SK-N-MC (cell line): ENCODE results near the gene FRG2.
"Not testable (repeated sequence)": the region's sequence is repeated elsewhere in the genome, so short reads cannot be mapped to it uniquely, and the experiment has no call there.

Experiments
- DNase-seq: peaks from one replicate; pipeline ENCODE4 v3.0.0-alpha.2; 2011; ENCODE audit warnings: low read depth, low spot score
- H3K27ac ChIP-seq: fragments of 200-600 bp; sonication (generic); 2 replicates; pipeline ENCODE4 v1.5.1; 2016; ENCODE audit warnings: mixed run types
- H3K36me3 ChIP-seq: fragments of 200-600 bp; sonication (generic); 2 replicates; pipeline ENCODE4 v1.6.1; 2017; ENCODE audit warnings: antibody characterized with exemption, low read length, mixed read lengths; ENCODE audit not compliant: insufficient read depth
- H3K4me3 ChIP-seq: fragments of 200-600 bp; sonication (generic); 2 replicates; pipeline ENCODE4 v1.5.1; 2016
- H3K9ac ChIP-seq: fragments of 200-600 bp; sonication (generic); 2 replicates; pipeline ENCODE4 v1.8.0; 2017; ENCODE audit warnings: mixed run types, mixed read lengths; ENCODE audit not compliant: insufficient read length
- H3K9me3 ChIP-seq: fragments of 200-600 bp; sonication (generic); 2 replicates; pipeline ENCODE4 v1.6.1; 2017; ENCODE audit warnings: low read depth, mild to moderate bottlenecking, antibody characterized with exemption, low read length, moderate library complexity, mixed read lengths
- EZH2 ChIP-seq: fragments of 200-600 bp; sonication (generic); IDR thresholded peaks from one replicate; pipeline ENCODE4 v1.6.1; 2017; ENCODE audit warnings: antibody characterized with exemption
- FOXP2 ChIP-seq: optimal IDR thresholded peaks from 2 replicates; pipeline ENCODE3; 2011; ENCODE audit warnings: mild to moderate bottlenecking, moderate library complexity; ENCODE audit not compliant: insufficient read depth; ENCODE audit errors: extremely low read length, control extremely low read depth
- POLR2AphosphoS5 ChIP-seq: IDR thresholded peaks from 2 replicates; pipeline ENCODE4 v1.6.1; 2012; ENCODE audit warnings: mild to moderate bottlenecking, low read depth, low read length, borderline replicate concordance

Gene FRG2

GRCh38 chr4:190020790-190021717 lies 6.0 kb downstream of the FRG2 start:
- no peak overlapping the region for H3K27ac ChIP-seq
- TF ChIP-seq FOXP2 = no peak
- no peak for TF ChIP-seq EZH2
- no peak for TF ChIP-seq POLR2AphosphoS5
- no peaks in the 10 kb centered on the region for H3K9me3 ChIP-seq
- H3K4me3 ChIP-seq = peak overlapping the region; percentile 65
- DNase-seq = no peak
- H3K9ac ChIP-seq = no peak overlapping the region
- no peaks in the 10 kb centered on the region for H3K36me3 ChIP-seq

GRCh38 chr4:190019859-190020463 lies 7.1 kb downstream of the FRG2 start:
- H3K9me3 ChIP-seq, H3K4me3 ChIP-seq, DNase-seq, H3K36me3 ChIP-seq, H3K27ac ChIP-seq, H3K9ac ChIP-seq: not testable (repeated sequence)

GRCh38 chr4:190019023-190019858 lies 7.8 kb downstream of the FRG2 start:
- H3K4me3 ChIP-seq = no peak overlapping the region

GRCh38 chr4:190018201-190018920 lies 8.7 kb downstream of the FRG2 start:
- Histone ChIP-seq H3K36me3 (no peaks in the 10 kb centered on the region), H3K27ac (no peak overlapping the region), H3K9ac (no peak overlapping the region), H3K4me3 (no peak overlapping the region), H3K9me3 (no peaks in the 10 kb centered on the region)
- TF ChIP-seq EZH2 (no peak), FOXP2 (no peak), POLR2AphosphoS5 (no peak)
- no peak for DNase-seq

More at GRCh38 chr4:190019023-190019858, 7.8 kb downstream of the FRG2 start:
- Histone ChIP-seq H3K36me3 (no peaks in the 10 kb centered on the region), H3K27ac (no peak overlapping the region), H3K9me3 (no peaks in the 10 kb centered on the region), H3K9ac (no peak overlapping the region)
- DNase-seq = no peak
- TF ChIP-seq EZH2 = no peak
- no peak for TF ChIP-seq POLR2AphosphoS5
- no peak for TF ChIP-seq FOXP2

GRCh38 chr4:190017357-190018200 lies 9.5 kb downstream of the FRG2 start:
- no peak overlapping the region for H3K9ac ChIP-seq
- H3K27ac ChIP-seq = no peak overlapping the region
- no peak overlapping the region for H3K4me3 ChIP-seq
- H3K36me3 ChIP-seq = no peaks in the 10 kb centered on the region
- H3K9me3 ChIP-seq = no peaks in the 10 kb centered on the region
- TF ChIP-seq POLR2AphosphoS5 (no peak), FOXP2 (no peak)
- no peak for DNase-seq

GRCh38 chr4:190016369-190017289 lies 10.4 kb downstream of the FRG2 start:
- no peak overlapping the region for H3K4me3 ChIP-seq
- DNase-seq = no peak
- TF ChIP-seq FOXP2 = no peak
- TF ChIP-seq POLR2AphosphoS5 = no peak
- TF ChIP-seq EZH2 = no peak
- no peak overlapping the region for H3K27ac ChIP-seq
- no peaks in the 10 kb centered on the region for H3K9me3 ChIP-seq
- no peaks in the 10 kb centered on the region for H3K36me3 ChIP-seq
- no peak overlapping the region for H3K9ac ChIP-seq
